Stimulated activated CD4-positive, alpha-beta T cell treated with anti-CD3 and anti-CD28 coated beads, TNF-alpha, amount 100 ng/mL, for 24 hours (primary cell): ENCODE data around the gene CCDC117.
"Not testable (repeated sequence)": the region's sequence is repeated elsewhere in the genome, so short reads cannot be mapped to it uniquely, and the experiment has no call there.

Experiments
- DNase-seq, 3 experiments: peaks; one replicate each; pipeline ENCODE4 v3.0.0-alpha.2; 2020; ENCODE audit warnings: low read depth in 3 of 3

Gene CCDC117

GRCh38 chr22:28772633-28773460 is at the start of gene CCDC117:
Gene CCDC117, plus strand, starts transcription at chr22:28772695. Its CDS starts 155 bp downstream, at chr22:28772850.
- peak; percentile 82 to 93 (median 89) for DNase-seq

- DNase-seq: no peak
These were observed 44.5 kb upstream of the CCDC117 start for GRCh38 chr22:28728002-28728401.

- no peak for DNase-seq
These were observed 43.7 kb upstream of the CCDC117 start for GRCh38 chr22:28728621-28729313.

- DNase-seq: no peak
These were observed 42.3 kb upstream of the CCDC117 start for GRCh38 chr22:28730179-28730578.

GRCh38 chr22:28734393-28734792 is 38.1 kb upstream of the CCDC117 start:
- no peak for DNase-seq

GRCh38 chr22:28736301-28737155 is 36.0 kb upstream of the CCDC117 start:
- DNase-seq: no peak

GRCh38 chr22:28737701-28738100 is 34.8 kb upstream of the CCDC117 start:
- DNase-seq: no peak

GRCh38 chr22:28738876-28739275 is 33.6 kb upstream of the CCDC117 start:
- DNase-seq: not testable (repeated sequence)

- DNase-seq: no peak
These were observed 31.2 kb upstream of the CCDC117 start for GRCh38 chr22:28741200-28741784.

GRCh38 chr22:28741785-28742561 is 30.5 kb upstream of the CCDC117 start, which contains the start of the genes CHEK2 and HSCB:
Gene CHEK2, minus strand, starts transcription at chr22:28741820. Its CDS starts 7,099 bp downstream, at chr22:28734721.
Gene HSCB, plus strand, starts transcription at chr22:28742039. Its CDS starts 57 bp downstream, at chr22:28742096.
- DNase-seq: peak; percentile 94 to 97 (median 96)

GRCh38 chr22:28742562-28742962 is 29.9 kb upstream of the CCDC117 start:
- peak in 2 of 3 experiments; percentile 60 to 65 for DNase-seq

GRCh38 chr22:28743852-28744251 is 28.6 kb upstream of the CCDC117 start:
- DNase-seq: no peak

- DNase-seq: no peak
These were observed 22.0 kb upstream of the CCDC117 start for GRCh38 chr22:28750471-28750881.

GRCh38 chr22:28754512-28754911 is 18.0 kb upstream of the CCDC117 start:
- DNase-seq: not testable (repeated sequence)

- DNase-seq: no peak
These were observed 12.5 kb upstream of the CCDC117 start for GRCh38 chr22:28759861-28760560.

- no peak for DNase-seq
These were observed 11.1 kb upstream of the CCDC117 start for GRCh38 chr22:28761449-28761755.

- DNase-seq: not testable (repeated sequence)
These were observed 10.5 kb upstream of the CCDC117 start for GRCh38 chr22:28762000-28762399.

- no peak for DNase-seq
These were observed 5.9 kb upstream of the CCDC117 start for GRCh38 chr22:28766628-28767027.

- DNase-seq: no peak
These were observed 3.6 kb upstream of the CCDC117 start for GRCh38 chr22:28768701-28769393.
